Caco-2 (cell line): ENCODE results near the gene PARP8. TPM values are rescaled to one million over a fixed set of nuclear protein-coding genes. Genes with fewer than 3 reads are reported as not detected.

ENCODE experiments used
- BruUV-seq: library from RNA; stranded (reverse); fragments of 400-500 nt; replicated peaks from 2 replicates; lab custom pipeline; 2021; lab: Mats Ljungman, UMichigan
- CTCF ChIA-PET: fragments of 300-600 bp; sonication (Branson Sonifier 250); formaldehyde crosslinking; loops from one replicate; lab custom pipeline; 2022; ENCODE audit warnings: antibody characterized with exemption; lab: Charles Lee
- POLR2A ChIA-PET: fragments of 300-600 bp; sonication (Branson Sonifier 250); formaldehyde crosslinking; loops from one replicate; lab custom pipeline; 2022; ENCODE audit warnings: antibody characterized with exemption; lab: Charles Lee
- DNase-seq, 2 experiments: peaks; one replicate each; pipeline versions ENCODE4 v3.0.0 to v3.0.0-alpha.2; 2020 to 2022
- H3K27me3 ChIP-seq: replicated peaks from 2 replicates; pipeline ENCODE4 v1.6.0; 2011; ENCODE audit warnings: low read length; ENCODE audit not compliant: control insufficient read depth, insufficient read depth
- H3K36me3 ChIP-seq: 2 replicates; pipeline ENCODE4 v1.5.1; 2011; ENCODE audit warnings: low read length; ENCODE audit not compliant: control insufficient read depth, insufficient read depth
- H3K4me1 ChIP-seq: fragments of 250-450 bp; sonication (Bioruptor Pico); 2 replicates; pipeline ENCODE4 v1.5.1; 2020; ENCODE audit warnings: mild to moderate bottlenecking
- H3K4me3 ChIP-seq: 2 replicates; pipeline ENCODE4 v1.5.1; 2011; ENCODE audit warnings: low read depth, mild to moderate bottlenecking, control low read depth, low read length
- H3K9me3 ChIP-seq: fragments of 250-450 bp; sonication (Bioruptor Pico); 2 replicates; pipeline ENCODE4 v1.5.1; 2020; ENCODE audit warnings: mild to moderate bottlenecking, moderate library complexity
- H3K27ac Mint-ChIP-seq: one replicate; pipeline ENCODE4 v1.8.0; 2022; ENCODE audit warnings: mixed read lengths; ENCODE audit not compliant: unreplicated experiment
- H3K27me3 Mint-ChIP-seq: one replicate; pipeline ENCODE4 v1.8.0; 2022; ENCODE audit warnings: mixed read lengths; ENCODE audit not compliant: insufficient read depth, unreplicated experiment
- H3K36me3 Mint-ChIP-seq: one replicate; pipeline ENCODE4 v1.8.0; 2022; ENCODE audit warnings: mild to moderate bottlenecking, mixed read lengths; ENCODE audit not compliant: insufficient read depth, unreplicated experiment
- H3K4me1 Mint-ChIP-seq: one replicate; pipeline ENCODE4 v1.8.0; 2022; ENCODE audit warnings: low read depth, mixed read lengths; ENCODE audit not compliant: unreplicated experiment
- H3K4me3 Mint-ChIP-seq: one replicate; pipeline ENCODE4 v1.8.0; 2022; ENCODE audit warnings: mild to moderate bottlenecking, moderate library complexity, mixed read lengths; ENCODE audit not compliant: unreplicated experiment
- H3K9me3 Mint-ChIP-seq: one replicate; pipeline ENCODE4 v1.8.0; 2022; ENCODE audit warnings: mixed read lengths; ENCODE audit not compliant: unreplicated experiment
- CTCF ChIP-seq, 2 experiments: fragments of 200-600 bp in 1 of 2; IDR thresholded peaks; 1 replicate in 1 of 2; 2 replicates in 1 of 2; pipeline versions ENCODE4 v1.5.1 to v1.8.0; 2011 to 2022; ENCODE audit warnings: antibody characterized with exemption in 1 of 2, control low read depth in 1 of 2, inconsistent platforms in 1 of 2, low read depth in 1 of 2, low read length in 1 of 2, mild to moderate bottlenecking in 1 of 2, moderate library complexity in 1 of 2; ENCODE audit not compliant: insufficient read depth in 1 of 2, severe bottlenecking in 1 of 2, unreplicated experiment in 1 of 2
- intact Hi-C: fragments of 100-400 bp; cut with micrococcal nuclease; formaldehyde crosslinking; loops from one replicate; pipeline ENCODE4 v1.10.0; 2022; ENCODE audit not compliant: unreplicated experiment
- total RNA-seq: library from RNA; stranded (reverse); gene quantifications from 2 replicates; pipeline ENCODE4 v1.2.3, GENCODE V29; 2022

PARP8 gene
- total RNA-seq, 1 experiment from 2014 or later: 0.79 TPM

GRCh38 chr5:50726475-50727148 is 60.2 kb downstream of the PARP8 start:
- no peak overlapping the region for H3K4me3 Mint-ChIP-seq
- intact Hi-C loops: no loop called here

GRCh38 chr5:50727149-50727496 is 60.7 kb downstream of the PARP8 start:
- POLR2A ChIA-PET: no interaction called here
- H3K27ac Mint-ChIP-seq: no peak overlapping the region
- CTCF ChIA-PET: no interaction called here

More at GRCh38 chr5:50726475-50727148, 60.2 kb downstream of the PARP8 start:
- Mint-ChIP-seq H3K9me3 (no peaks in the 10 kb centered on the region), H3K27ac (no peak overlapping the region), H3K36me3 (no peaks in the 10 kb centered on the region), H3K27me3 (no peaks in the 10 kb centered on the region), H3K4me1 (no peaks in the 10 kb centered on the region)
- Histone ChIP-seq H3K9me3 (no peaks in the 10 kb centered on the region), H3K27me3 (no peaks in the 10 kb centered on the region), H3K36me3 (no peaks in the 10 kb centered on the region), H3K4me3 (no peak overlapping the region), H3K4me1 (no peaks in the 10 kb centered on the region)
- no peak for TF ChIP-seq CTCF (IDR thresholded peaks at IDR 0.05; ENCODE audit: insufficient read depth in 1 of 2, low read depth in 1 of 2, low read length in 1 of 2, severe bottlenecking in 1 of 2, unreplicated experiment in 1 of 2)
- ChIA-PET CTCF (no interaction called here), POLR2A (no interaction called here)
- no peak for DNase-seq
- BruUV-seq: no TSS peak

GRCh38 chr5:50727845-50728244 is 61.4 kb downstream of the PARP8 start:
- Histone ChIP-seq H3K9me3 (no peaks in the 10 kb centered on the region), H3K4me3 (no peak overlapping the region), H3K36me3 (no peaks in the 10 kb centered on the region), H3K27me3 (no peaks in the 10 kb centered on the region), H3K4me1 (no peaks in the 10 kb centered on the region)
- Mint-ChIP-seq H3K27ac (no peak overlapping the region), H3K4me1 (no peaks in the 10 kb centered on the region), H3K4me3 (no peak overlapping the region), H3K9me3 (no peaks in the 10 kb centered on the region), H3K36me3 (no peaks in the 10 kb centered on the region), H3K27me3 (no peaks in the 10 kb centered on the region)
- DNase-seq: no peak
- intact Hi-C loops: no loop called here
- CTCF ChIA-PET: no interaction called here
- POLR2A ChIA-PET: no interaction called here
- BruUV-seq: no TSS peak
- TF ChIP-seq CTCF (IDR thresholded peaks at IDR 0.05; ENCODE audit: insufficient read depth in 1 of 2, low read depth in 1 of 2, low read length in 1 of 2, severe bottlenecking in 1 of 2, unreplicated experiment in 1 of 2): no peak

More at GRCh38 chr5:50727149-50727496, 60.7 kb downstream of the PARP8 start:
- no peak for DNase-seq
- intact Hi-C loops: no loop called here
- no peak for TF ChIP-seq CTCF (IDR thresholded peaks at IDR 0.05; ENCODE audit: insufficient read depth in 1 of 2, low read depth in 1 of 2, low read length in 1 of 2, severe bottlenecking in 1 of 2, unreplicated experiment in 1 of 2)
- Histone ChIP-seq H3K9me3 (no peaks in the 10 kb centered on the region), H3K27me3 (no peaks in the 10 kb centered on the region), H3K36me3 (no peaks in the 10 kb centered on the region), H3K4me1 (no peaks in the 10 kb centered on the region), H3K4me3 (no peak overlapping the region)
- H3K36me3 Mint-ChIP-seq: no peaks in the 10 kb centered on the region
- H3K9me3 Mint-ChIP-seq: no peaks in the 10 kb centered on the region
- no peaks in the 10 kb centered on the region for H3K27me3 Mint-ChIP-seq
- no TSS peak for BruUV-seq
- H3K4me3 Mint-ChIP-seq: no peak overlapping the region
- no peaks in the 10 kb centered on the region for H3K4me1 Mint-ChIP-seq
